Measurements from ENCODE around the gene GAREM1. TPM values are rescaled to one million over a fixed set of nuclear protein-coding genes. Genes with fewer than 3 reads are reported as not detected.
"Not testable (repeated sequence)": the region's sequence is repeated elsewhere in the genome, so short reads cannot be mapped to it uniquely, and the experiment has no call there.

Gene GAREM1
- total RNA-seq, 2 experiments from 2014 or later = 0.06 TPM; not detected in 1

DNA sequence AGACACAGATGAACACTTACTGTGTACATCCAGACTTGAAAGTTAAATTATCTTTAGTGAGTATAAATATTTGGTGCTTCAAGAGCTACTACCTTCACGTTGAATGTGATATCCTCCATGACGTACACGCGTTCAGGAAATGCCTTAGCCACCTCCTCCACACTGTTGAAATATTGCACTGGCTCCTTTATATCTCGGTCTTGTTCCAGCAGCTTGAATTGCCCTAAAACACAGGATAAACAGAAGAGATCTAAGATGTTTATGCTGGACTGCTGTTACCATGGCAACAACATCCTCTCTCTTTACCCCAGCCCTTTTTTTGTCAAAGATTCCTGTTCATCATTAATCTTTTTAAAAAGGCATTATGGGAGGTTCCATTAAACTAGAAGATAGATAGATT is 160.6 kb downstream of the GAREM1 start:
- no peak overlapping the region for H3K4me3 Mint-ChIP-seq
- H3K9me3 Mint-ChIP-seq = no peaks in the 10 kb centered on the region
- H3K27ac Mint-ChIP-seq = no peak overlapping the region
- H3K27me3 Mint-ChIP-seq = peaks cover 2% of the 10 kb centered on the region
- POLR2A ChIA-PET = no interaction called here
- DNase-seq (no peak), ATAC-seq (ENCODE audit: low read depth) (no peak)
- no peaks in the 10 kb centered on the region for H3K36me3 Mint-ChIP-seq
- H3K4me1 Mint-ChIP-seq = no peaks in the 10 kb centered on the region

DNA sequence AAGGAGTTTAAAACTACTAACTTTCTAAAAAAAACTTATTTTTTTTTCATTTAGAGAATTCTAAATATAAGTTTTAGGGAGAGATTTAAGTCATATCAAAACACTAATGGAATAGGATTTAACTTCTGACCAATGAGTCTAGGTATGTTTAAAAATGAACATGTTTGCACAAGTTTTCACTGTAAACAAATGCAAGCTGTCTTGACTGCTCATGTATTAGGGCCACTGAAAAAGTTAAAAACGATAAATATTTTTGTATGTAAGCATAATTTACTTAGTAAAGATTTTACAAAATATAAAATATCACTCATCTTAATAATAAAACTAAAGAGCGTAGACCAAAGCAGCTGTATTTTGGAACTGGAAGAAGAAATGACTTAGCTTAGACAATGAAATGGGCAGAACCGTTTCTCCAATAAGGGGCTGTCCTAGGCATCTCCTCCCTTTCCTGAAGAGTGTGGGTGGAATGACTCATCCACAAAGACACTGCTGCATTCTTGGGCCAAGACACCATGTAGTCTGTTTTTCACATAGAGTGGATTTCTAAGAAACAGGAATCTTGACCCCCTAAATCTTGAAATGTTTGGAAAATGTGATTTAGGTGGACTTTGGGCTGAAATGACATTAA is 162.1 kb downstream of the GAREM1 start:
- DNase-seq (no peak), ATAC-seq (ENCODE audit: low read depth) (no peak)
- POLR2A ChIA-PET = no interaction called here
- Mint-ChIP-seq H3K27ac (no peak overlapping the region), H3K36me3 (no peaks in the 10 kb centered on the region), H3K4me3 (no peak overlapping the region), H3K9me3 (no peaks in the 10 kb centered on the region), H3K27me3 (peaks cover 2% of the 10 kb centered on the region), H3K4me1 (no peaks in the 10 kb centered on the region)

DNA sequence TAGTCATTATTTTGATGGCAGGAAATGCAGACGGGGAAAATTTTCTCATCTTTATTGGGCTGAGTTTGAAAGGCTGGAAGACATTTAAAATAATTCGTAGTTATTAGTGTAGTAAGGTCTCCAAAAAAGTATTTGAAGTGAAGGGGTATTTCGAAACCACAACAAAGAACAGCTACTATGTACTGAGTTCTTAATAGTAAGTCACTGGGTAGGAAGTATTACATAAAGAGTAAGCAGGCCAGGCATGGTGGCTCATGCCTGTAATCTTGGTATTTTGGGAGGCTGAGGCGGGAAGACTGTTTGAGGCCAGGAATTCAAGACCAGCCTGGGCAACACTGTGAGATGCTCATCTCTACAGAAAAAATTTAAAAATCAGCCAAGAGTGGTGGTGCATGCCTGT is 167.3 kb downstream of the GAREM1 start:
- Mint-ChIP-seq H3K9me3 (no peaks in the 10 kb centered on the region), H3K36me3 (no peaks in the 10 kb centered on the region), H3K4me3 (no peak overlapping the region), H3K4me1 (no peaks in the 10 kb centered on the region), H3K27me3 (peaks cover 7% of the 10 kb centered on the region), H3K27ac (peak overlapping the region; percentile 45)
- DNase-seq (no peak), ATAC-seq (ENCODE audit: low read depth) (no peak)
- POLR2A ChIA-PET = no interaction called here

DNA sequence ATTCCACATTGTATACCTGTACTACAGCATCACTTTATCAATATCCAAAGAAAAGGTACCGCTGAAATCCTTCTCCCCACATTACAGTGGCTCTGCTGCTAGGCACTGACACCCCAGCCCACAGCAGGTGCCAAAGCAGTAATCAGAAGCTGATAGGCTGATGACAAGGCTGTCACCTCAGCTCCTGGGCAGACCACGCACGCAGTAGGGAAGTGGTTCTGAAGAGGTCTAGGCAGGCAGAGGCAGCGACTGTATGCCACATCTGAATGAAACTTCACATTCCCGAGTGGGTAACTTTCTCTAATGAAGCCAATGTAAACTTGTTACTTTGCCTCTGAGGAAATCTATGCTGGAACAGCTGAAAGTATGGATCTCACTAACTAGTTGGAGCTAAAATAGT is 167.9 kb downstream of the GAREM1 start:
- Mint-ChIP-seq H3K27me3 (peaks cover 9% of the 10 kb centered on the region), H3K4me3 (no peak overlapping the region), H3K36me3 (no peaks in the 10 kb centered on the region), H3K27ac (no peak overlapping the region), H3K9me3 (no peaks in the 10 kb centered on the region), H3K4me1 (no peaks in the 10 kb centered on the region)
- POLR2A ChIA-PET = no interaction called here
- ATAC-seq (ENCODE audit: low read depth) (no peak), DNase-seq (no peak)

DNA sequence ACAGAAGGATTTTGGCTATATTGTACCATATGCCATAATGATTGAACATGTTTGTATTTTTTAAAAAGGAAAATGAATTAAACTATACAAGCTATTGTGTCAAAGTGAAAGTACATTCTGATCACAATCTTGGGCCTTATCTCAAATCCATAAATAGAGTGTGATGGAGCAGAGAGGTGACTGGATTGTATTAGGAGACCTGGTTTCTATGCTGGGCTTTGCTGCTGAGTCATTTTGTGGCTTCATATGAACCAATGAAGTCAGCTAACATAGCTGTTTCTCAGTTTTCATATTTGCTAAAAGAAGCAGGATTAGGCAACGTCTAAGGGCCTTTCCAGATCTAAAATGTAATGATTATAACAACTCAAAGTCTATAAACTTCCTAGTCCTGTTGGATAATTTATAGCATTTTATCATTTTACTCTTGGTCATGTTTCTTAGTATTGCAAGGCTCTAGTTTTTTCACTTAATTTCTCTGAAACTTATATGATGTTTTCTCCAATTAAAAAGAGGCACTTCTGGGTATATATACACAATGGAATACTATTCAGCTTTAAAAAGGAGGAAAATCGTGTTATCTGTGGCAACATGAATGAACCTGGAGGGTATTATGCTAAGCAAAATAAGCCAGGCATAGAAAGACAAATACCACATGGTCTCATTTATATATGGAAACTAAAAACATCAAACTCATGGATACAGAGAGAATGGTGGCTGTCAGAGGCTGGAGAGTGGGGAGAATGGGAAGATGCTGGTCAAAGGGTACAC is 168.5 kb downstream of the GAREM1 start:
- Mint-ChIP-seq H3K4me3 (no peak overlapping the region), H3K27ac (no peak overlapping the region), H3K9me3 (no peaks in the 10 kb centered on the region), H3K4me1 (no peaks in the 10 kb centered on the region), H3K27me3 (peaks cover 9% of the 10 kb centered on the region), H3K36me3 (no peaks in the 10 kb centered on the region)
- ATAC-seq (ENCODE audit: low read depth) = no peak
- DNase-seq = no peak
- POLR2A ChIA-PET = no interaction called here

DNA sequence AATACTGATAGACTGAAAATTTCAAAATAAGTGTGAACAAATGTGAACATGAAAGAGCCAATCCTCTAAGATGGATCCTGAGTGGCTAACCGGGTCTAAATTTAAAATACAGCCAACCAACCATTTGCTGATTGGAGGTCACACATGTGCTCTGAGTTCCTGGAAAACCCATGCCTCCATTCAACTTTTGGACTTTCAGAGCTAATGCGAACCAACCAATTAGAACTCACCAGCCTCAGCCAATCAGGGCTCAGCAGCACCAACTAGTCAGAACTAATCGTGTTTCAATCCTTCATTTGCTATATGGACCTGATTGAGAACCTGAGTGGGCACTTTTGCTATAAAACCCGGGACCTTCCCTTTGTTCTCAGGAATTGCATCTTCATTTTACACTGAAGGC is 169.3 kb downstream of the GAREM1 start:
- DNase-seq (no peak), ATAC-seq (ENCODE audit: low read depth) (no peak)
- no peak overlapping the region for H3K27ac Mint-ChIP-seq
- POLR2A ChIA-PET = no interaction called here
- no peak overlapping the region for H3K4me3 Mint-ChIP-seq
- no peaks in the 10 kb centered on the region for H3K9me3 Mint-ChIP-seq
- no peaks in the 10 kb centered on the region for H3K36me3 Mint-ChIP-seq
- H3K4me1 Mint-ChIP-seq = no peaks in the 10 kb centered on the region
- H3K27me3 Mint-ChIP-seq = peaks cover 9% of the 10 kb centered on the region

DNA sequence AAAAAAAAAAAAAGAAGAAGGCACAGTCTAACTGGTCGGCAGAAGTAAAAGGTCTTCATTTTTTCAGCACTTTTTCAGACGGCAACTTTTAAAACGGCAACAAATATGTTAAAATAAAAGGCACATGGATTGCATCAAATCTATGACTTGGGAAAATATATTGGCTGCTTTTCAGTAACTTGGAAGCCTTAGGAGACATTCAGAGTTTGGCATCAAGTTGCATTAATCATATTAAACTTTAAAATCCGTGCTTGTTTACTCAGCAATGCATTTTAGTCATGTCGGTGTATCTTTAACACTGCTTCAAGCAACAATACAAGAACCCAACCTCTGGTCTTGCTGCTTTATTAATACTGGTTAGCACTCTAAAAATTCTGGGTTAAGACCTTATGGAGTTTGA is 169.8 kb downstream of the GAREM1 start:
- no peaks in the 10 kb centered on the region for H3K4me1 Mint-ChIP-seq
- DNase-seq (no peak), ATAC-seq (ENCODE audit: low read depth) (no peak)
- no peaks in the 10 kb centered on the region for H3K9me3 Mint-ChIP-seq
- H3K27me3 Mint-ChIP-seq = peaks cover 9% of the 10 kb centered on the region
- no peaks in the 10 kb centered on the region for H3K36me3 Mint-ChIP-seq
- no peak overlapping the region for H3K4me3 Mint-ChIP-seq
- POLR2A ChIA-PET = no interaction called here
- H3K27ac Mint-ChIP-seq = no peak overlapping the region

DNA sequence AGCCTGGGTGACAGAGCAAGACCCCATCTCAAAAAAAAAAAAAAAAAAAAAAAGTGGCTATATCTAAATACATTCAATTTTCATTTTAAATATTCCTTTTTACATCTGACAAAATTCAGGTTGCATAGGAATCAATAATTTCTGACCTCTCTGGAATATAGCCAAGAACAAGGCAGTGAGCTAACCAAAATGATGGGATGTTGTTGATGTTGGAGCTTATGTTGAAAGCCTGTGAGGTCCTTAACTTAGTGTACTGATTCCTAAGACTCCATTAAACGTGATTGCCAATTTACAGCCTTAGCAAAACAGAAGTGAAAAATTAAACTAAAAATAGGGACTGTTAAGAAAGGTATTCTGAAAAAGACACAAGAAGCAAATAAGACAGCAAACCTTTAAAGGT is 171.2 kb downstream of the GAREM1 start:
- Mint-ChIP-seq H3K27ac (no peak overlapping the region), H3K9me3 (no peaks in the 10 kb centered on the region), H3K4me1 (no peaks in the 10 kb centered on the region), H3K27me3 (peaks cover 10% of the 10 kb centered on the region), H3K36me3 (no peaks in the 10 kb centered on the region), H3K4me3 (no peak overlapping the region)
- ATAC-seq (ENCODE audit: low read depth) (no peak), DNase-seq (no peak)
- POLR2A ChIA-PET = no interaction called here

DNA sequence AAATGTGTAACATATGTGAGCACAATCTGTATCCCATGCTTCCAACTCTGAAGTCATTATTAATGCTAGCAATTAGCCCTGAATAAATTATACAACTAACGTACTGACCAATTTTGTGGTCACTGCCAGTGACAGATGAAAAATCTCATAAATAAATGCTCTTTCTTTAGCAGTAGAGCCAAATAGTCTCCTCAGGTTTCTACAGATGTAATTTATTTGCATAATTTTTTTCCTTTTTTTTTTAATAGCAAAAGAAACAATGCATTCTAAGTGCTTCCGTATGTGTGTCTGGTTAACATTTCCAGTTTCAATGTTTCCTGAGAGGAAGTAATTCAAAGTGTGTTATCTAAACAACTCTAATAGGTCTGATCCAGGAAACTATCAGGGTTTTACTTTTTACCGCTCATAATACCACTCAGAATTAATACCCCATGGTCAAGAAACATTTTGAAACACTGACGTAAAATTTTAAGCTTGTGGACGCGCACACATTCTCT is 172.5 kb downstream of the GAREM1 start:
- POLR2A ChIA-PET = no interaction called here
- Mint-ChIP-seq H3K27me3 (peaks cover 11% of the 10 kb centered on the region), H3K27ac (no peak overlapping the region), H3K4me1 (no peaks in the 10 kb centered on the region), H3K9me3 (no peaks in the 10 kb centered on the region), H3K36me3 (no peaks in the 10 kb centered on the region), H3K4me3 (no peak overlapping the region)
- no peak for ATAC-seq (ENCODE audit: low read depth)
- no peak for DNase-seq

DNA sequence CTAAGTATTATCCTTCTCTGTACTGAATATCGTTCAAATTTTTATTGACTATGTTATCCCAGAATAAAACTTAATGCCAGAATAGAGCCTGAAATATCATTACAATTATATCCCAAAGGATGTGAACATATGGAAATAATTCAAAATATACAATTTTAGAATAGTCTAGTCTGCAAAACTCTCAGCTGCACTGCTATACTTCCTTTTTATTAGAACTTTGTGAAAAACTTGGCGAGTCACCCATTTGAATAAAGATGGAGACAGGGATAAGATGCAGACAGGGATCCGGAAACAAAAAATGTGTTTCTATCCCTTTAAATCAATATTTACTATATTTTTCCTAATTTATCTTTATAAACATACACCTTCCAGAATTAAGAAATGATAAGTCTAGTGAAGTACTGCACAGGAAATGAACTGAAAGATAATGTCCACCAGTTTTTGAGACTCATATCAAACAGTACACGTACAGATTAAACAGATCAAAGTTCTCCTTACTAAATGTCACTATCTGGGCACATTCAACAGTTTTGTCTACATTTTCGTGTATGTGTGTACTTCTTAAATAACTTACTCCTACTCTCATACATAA is 173.0 kb downstream of the GAREM1 start:
- Mint-ChIP-seq H3K4me3 (no peak overlapping the region), H3K9me3 (no peaks in the 10 kb centered on the region), H3K4me1 (no peaks in the 10 kb centered on the region), H3K27ac (no peak overlapping the region), H3K27me3 (peaks cover 11% of the 10 kb centered on the region), H3K36me3 (no peaks in the 10 kb centered on the region)
- DNase-seq (no peak), ATAC-seq (ENCODE audit: low read depth) (no peak)
- POLR2A ChIA-PET = no interaction called here

DNA sequence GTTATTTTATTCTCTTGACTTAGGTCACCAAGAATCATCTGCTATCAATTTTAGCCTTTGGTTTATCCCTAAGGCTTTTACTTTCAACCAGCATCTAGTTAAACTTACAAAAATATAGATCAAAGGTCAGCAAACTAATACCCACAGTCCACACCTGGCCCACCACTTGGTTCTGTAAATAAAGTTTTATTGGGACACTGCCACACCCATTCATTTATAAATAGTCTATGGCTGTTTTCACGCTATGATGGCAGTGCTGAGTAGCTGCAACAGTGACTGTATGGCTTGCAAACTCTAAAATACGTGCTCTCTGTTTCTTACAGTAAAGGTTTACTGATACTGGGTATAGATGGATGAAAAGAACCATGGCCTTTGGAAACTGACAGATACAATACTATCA is 173.8 kb downstream of the GAREM1 start:
- DNase-seq (no peak), ATAC-seq (ENCODE audit: low read depth) (no peak)
- no peaks in the 10 kb centered on the region for H3K9me3 Mint-ChIP-seq
- no peaks in the 10 kb centered on the region for H3K4me1 Mint-ChIP-seq
- no peak overlapping the region for H3K4me3 Mint-ChIP-seq
- no peaks in the 10 kb centered on the region for H3K36me3 Mint-ChIP-seq
- H3K27me3 Mint-ChIP-seq = peaks cover 11% of the 10 kb centered on the region
- H3K27ac Mint-ChIP-seq = no peak overlapping the region
- POLR2A ChIA-PET = no interaction called here

DNA sequence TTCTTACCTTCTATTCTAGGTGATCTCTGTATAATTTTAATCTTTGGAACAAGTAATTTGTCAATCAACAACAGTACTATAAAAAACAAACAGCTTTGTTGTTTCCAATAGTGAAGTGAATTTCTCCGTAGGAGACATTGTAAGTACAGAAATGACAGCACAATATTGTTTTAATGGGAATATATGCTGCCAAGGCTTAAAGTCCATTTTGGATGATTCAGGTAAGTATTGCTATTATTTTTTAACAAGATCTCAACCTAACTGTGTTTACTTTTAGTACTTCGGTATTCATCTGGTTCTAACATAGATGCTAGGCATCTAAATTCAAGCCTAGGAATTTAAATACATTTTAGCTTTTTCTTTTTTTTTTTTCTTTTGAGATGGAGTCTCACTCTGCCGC is 175.1 kb downstream of the GAREM1 start:
- POLR2A ChIA-PET = no interaction called here
- Mint-ChIP-seq H3K27me3 (peaks cover 11% of the 10 kb centered on the region), H3K4me3 (no peak overlapping the region), H3K4me1 (no peaks in the 10 kb centered on the region), H3K27ac (no peak overlapping the region), H3K36me3 (no peaks in the 10 kb centered on the region), H3K9me3 (peaks cover 1% of the 10 kb centered on the region)
- ATAC-seq (ENCODE audit: low read depth) = no peak
- DNase-seq = no peak

DNA sequence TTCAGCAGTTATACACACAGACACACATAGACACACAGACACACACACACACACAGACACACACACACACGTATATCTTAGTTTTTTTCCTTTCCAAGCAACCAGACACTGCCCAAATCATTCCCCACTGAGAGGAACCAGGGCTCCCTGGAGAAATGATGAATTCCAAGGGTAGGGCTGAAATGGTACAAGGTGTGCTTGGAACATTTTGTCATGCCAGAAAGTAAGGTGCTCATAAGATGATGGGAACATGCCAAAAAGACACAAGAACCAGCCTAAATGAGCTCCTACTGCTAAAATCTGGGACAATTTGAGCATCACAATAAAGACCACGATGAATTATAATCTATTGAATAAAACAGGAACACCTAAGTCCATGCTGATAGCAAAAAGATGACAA is 177.6 kb downstream of the GAREM1 start:
- DNase-seq (no peak), ATAC-seq (ENCODE audit: low read depth) (no peak)
- peaks cover 1% of the 10 kb centered on the region for H3K9me3 Mint-ChIP-seq
- POLR2A ChIA-PET = no interaction called here
- no peak overlapping the region for H3K27ac Mint-ChIP-seq
- H3K27me3 Mint-ChIP-seq = peaks cover 4% of the 10 kb centered on the region
- H3K4me1 Mint-ChIP-seq = no peaks in the 10 kb centered on the region
- H3K36me3 Mint-ChIP-seq = no peaks in the 10 kb centered on the region
- no peak overlapping the region for H3K4me3 Mint-ChIP-seq

DNA sequence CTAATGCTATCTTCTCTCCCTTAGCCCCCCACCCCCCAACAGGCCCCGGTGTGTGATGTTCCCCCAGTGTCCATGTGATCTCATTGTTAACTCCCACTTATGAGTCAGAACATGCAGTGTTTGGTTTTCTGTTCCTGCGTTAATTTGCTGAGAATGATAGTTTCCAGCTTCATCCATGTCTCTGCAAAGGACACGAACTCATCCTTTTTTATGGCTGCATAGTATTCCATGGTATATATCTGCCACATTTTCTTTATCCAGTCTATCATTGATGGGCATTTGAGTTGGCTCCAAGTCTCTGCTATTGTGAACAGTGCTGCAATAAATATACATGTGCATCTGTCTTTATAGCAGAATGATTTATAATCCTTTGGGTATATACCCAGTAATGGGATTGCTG is 179.1 kb downstream of the GAREM1 start:
- H3K27ac Mint-ChIP-seq; H3K4me3 Mint-ChIP-seq; DNase-seq; H3K27me3 Mint-ChIP-seq; H3K4me1 Mint-ChIP-seq; H3K36me3 Mint-ChIP-seq; ATAC-seq (ENCODE audit: low read depth); H3K9me3 Mint-ChIP-seq; POLR2A ChIA-PET: not testable (repeated sequence)
